IMR-90 (cell line): Measurements from ENCODE around the gene KLF11. TPM values are rescaled to one million over a fixed set of nuclear protein-coding genes. Genes with fewer than 3 reads are reported as not detected.

Experiments used
- ATAC-seq: fragments of 200-7000 bp; cut with Tn5 transposase; 2 replicates; pipeline ENCODE4 v1.9.1; 2020; ENCODE audit warnings: low read depth, mild to moderate bottlenecking, moderate library complexity
- BruUV-seq: library from RNA; stranded (reverse); fragments of 400-500 nt; replicated peaks from 2 replicates; lab custom pipeline; 2021; lab: Mats Ljungman, UMichigan
- CTCF ChIA-PET: fragments of 300-600 bp; formaldehyde crosslinking; extraction: SDS; loops from one replicate; lab custom pipeline; 2021; ENCODE audit warnings: antibody characterized with exemption; lab: Yijun Ruan, JAX
- POLR2A ChIA-PET: fragments of 300-600 bp; sonication (Branson Sonifier 250); formaldehyde crosslinking; loops from one replicate; lab custom pipeline; 2022; ENCODE audit warnings: antibody characterized with exemption; ENCODE audit not compliant: unreplicated experiment; lab: Charles Lee
- DNase-seq: peaks from one replicate; pipeline ENCODE4 v3.0.0; 2013
- H2AFZ ChIP-seq: replicated peaks from 2 replicates; pipeline ENCODE3; 2013; ENCODE audit warnings: low read length, mild to moderate bottlenecking; ENCODE audit not compliant: poor library complexity
- H2AK5ac ChIP-seq: 2 replicates; pipeline ENCODE4 v1.6.1; 2013; ENCODE audit warnings: low read depth, low read length, inconsistent platforms
- H2AK9ac ChIP-seq: replicated peaks from 2 replicates; pipeline ENCODE3; 2013; ENCODE audit warnings: mild to moderate bottlenecking, low read depth, low read length, moderate library complexity; ENCODE audit not compliant: poor library complexity
- H2BK120ac ChIP-seq: 2 replicates; pipeline ENCODE4 v1.6.1; 2013; ENCODE audit warnings: low read depth, low read length, inconsistent platforms
- H2BK15ac ChIP-seq: 3 replicates; pipeline ENCODE4 v1.6.1; 2013; ENCODE audit warnings: low read depth, low read length, inconsistent platforms
- H2BK20ac ChIP-seq: 2 replicates; pipeline ENCODE4 v1.6.1; 2013; ENCODE audit warnings: low read depth, mild to moderate bottlenecking, inconsistent platforms, low read length, moderate library complexity
- H2BK5ac ChIP-seq: 2 replicates; pipeline ENCODE4 v1.6.1; 2013; ENCODE audit warnings: mild to moderate bottlenecking, low read depth, low read length, inconsistent platforms; ENCODE audit not compliant: poor library complexity, severe bottlenecking
- H3K14ac ChIP-seq: replicated peaks from 2 replicates; pipeline ENCODE4 v1.6.1; 2013; ENCODE audit warnings: low read depth, low read length, inconsistent platforms
- H3K18ac ChIP-seq: 2 replicates; pipeline ENCODE4 v1.6.1; 2013; ENCODE audit warnings: low read depth, low read length, control low read depth
- H3K23ac ChIP-seq: 2 replicates; pipeline ENCODE4 v1.6.1; 2013; ENCODE audit warnings: low read depth, low read length, inconsistent platforms
- H3K27ac ChIP-seq: 2 replicates; pipeline ENCODE4 v1.5.1; 2013; ENCODE audit warnings: mild to moderate bottlenecking, control low read depth, low read length; ENCODE audit not compliant: insufficient read depth
- H3K27me3 ChIP-seq: 2 replicates; pipeline ENCODE4 v1.6.1; 2013; ENCODE audit warnings: low read length; ENCODE audit not compliant: control insufficient read depth, insufficient read depth
- H3K36me3 ChIP-seq: 2 replicates; pipeline ENCODE4 v1.6.1; 2013; ENCODE audit warnings: low read length, mixed read lengths; ENCODE audit not compliant: control insufficient read depth, insufficient read depth
- H3K4ac ChIP-seq: 2 replicates; pipeline ENCODE4 v1.6.1; 2013; ENCODE audit warnings: low read depth, low read length, inconsistent platforms
- H3K4me1 ChIP-seq: 2 replicates; pipeline ENCODE4 v1.6.1; 2013; ENCODE audit warnings: low read length, mixed read lengths; ENCODE audit not compliant: control insufficient read depth, insufficient read depth
- H3K4me2 ChIP-seq: 2 replicates; pipeline ENCODE4 v1.6.1; 2013; ENCODE audit warnings: low read depth, mild to moderate bottlenecking, control low read depth, low read length, moderate library complexity
- H3K4me3 ChIP-seq: 2 replicates; pipeline ENCODE4 v1.5.1; 2013; ENCODE audit warnings: low read depth, mild to moderate bottlenecking, control low read depth, low read length, moderate library complexity; ENCODE audit not compliant: insufficient read depth
- H3K56ac ChIP-seq: 2 replicates; pipeline ENCODE4 v1.6.1; 2013; ENCODE audit warnings: low read length, inconsistent platforms; ENCODE audit not compliant: insufficient read depth; ENCODE audit errors: extremely low read depth
- H3K79me1 ChIP-seq, 2 experiments: 2 replicates each; pipeline ENCODE4 v1.6.1; 2013; ENCODE audit warnings: low read length in 2 of 2, inconsistent platforms in 1 of 2, low read depth in 1 of 2
- H3K9ac ChIP-seq: 2 replicates; pipeline ENCODE4 v1.6.1; 2013; ENCODE audit warnings: low read depth, low read length, control low read depth
- H3K9me1 ChIP-seq: 2 replicates; pipeline ENCODE4 v1.6.1; 2013; ENCODE audit warnings: low read length, inconsistent platforms; ENCODE audit not compliant: insufficient read depth
- H3K9me3 ChIP-seq: 2 replicates; pipeline ENCODE4 v1.6.1; 2013; ENCODE audit warnings: low read length; ENCODE audit not compliant: control insufficient read depth, insufficient read depth
- H4K20me1 ChIP-seq: 2 replicates; pipeline ENCODE4 v1.6.1; 2013; ENCODE audit warnings: low read length, inconsistent platforms; ENCODE audit not compliant: insufficient read depth
- H4K5ac ChIP-seq: 2 replicates; pipeline ENCODE4 v1.6.1; 2013; ENCODE audit warnings: mild to moderate bottlenecking, low read depth, low read length, control low read depth
- H4K8ac ChIP-seq, 2 experiments: 2 replicates each; pipeline ENCODE4 v1.6.1; 2013; ENCODE audit warnings: low read depth in 2 of 2, low read length in 2 of 2, control low read depth in 1 of 2, inconsistent platforms in 1 of 2
- H4K91ac ChIP-seq: 2 replicates; pipeline ENCODE4 v1.6.1; 2013; ENCODE audit warnings: low read depth, low read length, inconsistent platforms; ENCODE audit not compliant: insufficient read depth
- MAZ ChIP-seq: IDR thresholded peaks from 2 replicates; pipeline ENCODE4 v1.6.1; 2012; ENCODE audit warnings: low read depth, mild to moderate bottlenecking, low read length, improper control_type of control experiment, moderate library complexity, borderline replicate concordance
- MXI1 ChIP-seq: IDR thresholded peaks from 2 replicates; pipeline ENCODE4 v1.6.1; 2012; ENCODE audit warnings: low read depth, mild to moderate bottlenecking, low read length, moderate library complexity, borderline replicate concordance
- RAD21 ChIP-seq: IDR thresholded peaks from 2 replicates; pipeline ENCODE4 v1.6.1; 2012; ENCODE audit warnings: low read length, improper control_type of control experiment
- SMC3 ChIP-seq: fragments of 150-350 bp; IDR thresholded peaks from 2 replicates; pipeline ENCODE4 v1.6.1; 2016; ENCODE audit warnings: low read depth, mild to moderate bottlenecking, antibody characterized with exemption, low read length, moderate library complexity
- WGBS, 2 experiments: methylation state at CpG; one replicate each; pipeline versions ENCODE4 v1.1.5 to v1.1.7; 2013; ENCODE audit warnings: missing lambda C conversion rate in 2 of 2; ENCODE audit not compliant: insufficient read length in 1 of 2; ENCODE audit errors: extremely low coverage in 2 of 2; 5-methylcytosine and 5-hydroxymethylcytosine counted together
- dilution Hi-C: fragments of 300-500 bp; cut with HindIII; formaldehyde crosslinking; loops from one replicate; pipeline ENCODE4 v1.14.3; 2018; ENCODE audit warnings: low sequenced_read_pairs; ENCODE audit not compliant: unreplicated experiment
- in situ Hi-C: fragments of 300-500 bp; cut with MboI; formaldehyde crosslinking; loops from 3 replicates; pipeline ENCODE4 v1.14.3; 2019; ENCODE audit warnings: low sequenced_read_pairs, inconsistent platforms, mixed read lengths
- intact Hi-C: fragments of 100-400 bp; cut with micrococcal nuclease; formaldehyde crosslinking; loops from 2 replicates; pipeline ENCODE4 v1.10.0; 2022
- polyA plus RNA-seq, 3 experiments: library from polyadenylated mRNA; depleted of rRNA; stranded (reverse); fragments of >200 nt; gene quantifications; 2 replicates each; pipeline ENCODE4 v1.2.3, GENCODE V29; 2012; ENCODE audit warnings: low replicate concordance in 1 of 3
- total RNA-seq: library from RNA; depleted of rRNA; stranded (reverse); fragments of >200 nt; gene quantifications from 2 replicates; pipeline ENCODE4 v1.2.3, GENCODE V29; 2012
- TF ChIP-seq, protein P1 (sequence below): conservative IDR thresholded peaks from 2 replicates; pipeline ENCODE4 v1.5.1; 2012; ENCODE audit warnings: mild to moderate bottlenecking, low read depth, low read length, improper control_type of control experiment

KLF11 gene
- total and polyA plus RNA-seq, 2 of the 4 experiments (the other 2 are of a cell fraction) = 2.0 to 2.4 TPM

DNA sequence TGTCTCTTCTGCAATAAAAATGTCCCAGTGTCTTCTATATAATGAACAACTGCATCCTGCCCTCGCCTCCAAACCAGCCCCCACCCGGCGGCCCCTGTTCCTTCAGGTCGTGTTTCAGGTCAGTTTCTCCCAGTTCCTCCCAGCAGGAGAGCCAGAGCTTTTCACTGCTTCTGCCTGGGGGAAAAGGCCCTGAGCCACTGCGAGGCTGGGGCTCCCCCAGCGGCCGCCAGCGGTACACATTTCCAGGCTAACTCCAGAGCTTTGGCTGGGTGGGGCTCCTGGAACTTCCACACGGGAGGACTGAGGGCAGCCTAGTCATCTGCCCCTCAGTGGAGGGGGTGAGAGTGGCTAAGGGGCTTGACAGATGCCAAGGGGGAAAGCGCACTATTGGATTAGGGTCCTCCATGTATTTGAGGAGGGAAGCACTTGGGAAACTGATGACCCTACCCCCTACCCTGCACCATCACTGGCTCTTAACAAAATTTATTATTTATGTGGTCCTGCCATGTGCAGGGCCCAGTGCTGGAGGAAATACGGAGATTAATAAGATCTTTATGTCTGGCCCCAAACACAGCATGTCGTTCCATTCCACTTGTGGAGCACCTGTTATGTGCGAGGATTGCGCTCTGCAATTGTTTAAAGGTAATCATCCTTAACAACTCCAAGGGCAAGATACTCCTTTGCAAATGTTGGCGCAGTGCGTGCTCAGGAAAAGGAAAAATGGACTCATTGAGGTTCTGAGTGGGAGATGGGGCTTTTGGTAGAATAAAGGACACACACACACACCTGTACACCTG, 54.2 kb downstream of the KLF11 start:
- peaks cover 2% of the 10 kb centered on the region; the same call in 1 of the 2 replicates for H3K4me1 ChIP-seq
- ATAC-seq (peak; percentile 100), DNase-seq (peak; percentile 43)
- no peaks in the 10 kb centered on the region for H4K20me1 ChIP-seq
- H4K5ac ChIP-seq = no peak overlapping the region
- no peak overlapping the region for H3K14ac ChIP-seq
- TF ChIP-seq MXI1 (no peak), RAD21 (peak; percentile 85), SMC3 (peak; percentile 53), MAZ (peak; percentile 47; the same call in 1 of the 2 replicates)
- TF ChIP-seq, protein P1, sequence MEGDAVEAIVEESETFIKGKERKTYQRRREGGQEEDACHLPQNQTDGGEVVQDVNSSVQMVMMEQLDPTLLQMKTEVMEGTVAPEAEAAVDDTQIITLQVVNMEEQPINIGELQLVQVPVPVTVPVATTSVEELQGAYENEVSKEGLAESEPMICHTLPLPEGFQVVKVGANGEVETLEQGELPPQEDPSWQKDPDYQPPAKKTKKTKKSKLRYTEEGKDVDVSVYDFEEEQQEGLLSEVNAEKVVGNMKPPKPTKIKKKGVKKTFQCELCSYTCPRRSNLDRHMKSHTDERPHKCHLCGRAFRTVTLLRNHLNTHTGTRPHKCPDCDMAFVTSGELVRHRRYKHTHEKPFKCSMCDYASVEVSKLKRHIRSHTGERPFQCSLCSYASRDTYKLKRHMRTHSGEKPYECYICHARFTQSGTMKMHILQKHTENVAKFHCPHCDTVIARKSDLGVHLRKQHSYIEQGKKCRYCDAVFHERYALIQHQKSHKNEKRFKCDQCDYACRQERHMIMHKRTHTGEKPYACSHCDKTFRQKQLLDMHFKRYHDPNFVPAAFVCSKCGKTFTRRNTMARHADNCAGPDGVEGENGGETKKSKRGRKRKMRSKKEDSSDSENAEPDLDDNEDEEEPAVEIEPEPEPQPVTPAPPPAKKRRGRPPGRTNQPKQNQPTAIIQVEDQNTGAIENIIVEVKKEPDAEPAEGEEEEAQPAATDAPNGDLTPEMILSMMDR = peak; percentile 93
- H3K4me2 ChIP-seq = no peak overlapping the region
- H2BK5ac ChIP-seq = no peak overlapping the region
- no peak overlapping the region for H4K91ac ChIP-seq
- H2BK120ac ChIP-seq = no peak overlapping the region
- peak overlapping the region; percentile 77 for H2AFZ ChIP-seq
- no peak overlapping the region for H4K8ac ChIP-seq
- CTCF ChIA-PET = interaction anchor here (0.6 to 3.1 kb wide), 17 partner anchors 10 to 338 kb away, joined by 3 to 24 read pairs (median 4); no protein-coding TSS in a partner anchor
- BruUV-seq = no TSS peak
- no peak overlapping the region for H3K23ac ChIP-seq
- intact Hi-C loops = loop anchor here (2.0 kb wide), 1 partner anchor 25 kb away; no protein-coding TSS in a partner anchor
- H3K18ac ChIP-seq = no peak overlapping the region
- dilution Hi-C loops = no loop called here
- H2BK15ac ChIP-seq = no peak overlapping the region
- H3K56ac ChIP-seq = no peak overlapping the region
- H3K36me3 ChIP-seq = no peaks in the 10 kb centered on the region
- H3K4me3 ChIP-seq = no peak overlapping the region
- H3K27me3 ChIP-seq = peaks cover 6% of the 10 kb centered on the region
- H3K27ac ChIP-seq = no peak overlapping the region
- H3K9ac ChIP-seq = no peak overlapping the region
- H3K9me3 ChIP-seq = peaks cover 2% of the 10 kb centered on the region
- H2AK9ac ChIP-seq = peak overlapping the region; percentile 91
- H3K79me1 ChIP-seq = no peaks in the 10 kb centered on the region
- no peak overlapping the region for H3K4ac ChIP-seq
- H2BK20ac ChIP-seq = no peak overlapping the region
- H3K9me1 ChIP-seq = peaks cover 8% of the 10 kb centered on the region; the same call in 1 of the 2 replicates
- in situ Hi-C loops = no loop called here
- POLR2A ChIA-PET = no interaction called here
- H2AK5ac ChIP-seq = peak overlapping the region; percentile 62; the same call in 1 of the 2 replicates
- WGBS, 2 experiments = 0% methylated on average over 6 of the region's 16 CpGs; no CpG with 5 or more reads in 1 of the 2 experiments
